HL-60/S4 treated with retinoic acid at 250 ng/mL for 4 days and 3 days (cell line): Measurements from ENCODE around the gene ZNF813.
"Not testable (repeated sequence)": the region's sequence is repeated elsewhere in the genome, so short reads cannot be mapped to it uniquely, and the experiment has no call there.

Experiments used
- in situ Hi-C: fragments of 300-500 bp; cut with MboI; formaldehyde crosslinking; loops from 2 replicates; pipeline ENCODE4 v1.7.0; 2022; ENCODE audit warnings: low sequenced_read_pairs

Gene ZNF813

GRCh38 chr19:53467485-53468262 lies at the start of gene ZNF813:
TSS of gene ZNF813 (plus strand) at chr19:53467733. CDS start at chr19:53483823, 16,090 bp downstream.
- in situ Hi-C loops: no loop called here

- in situ Hi-C loops: not testable (repeated sequence)
Measured at GRCh38 chr19:53420520-53421315, 46.8 kb upstream of the ZNF813 start.

DNA sequence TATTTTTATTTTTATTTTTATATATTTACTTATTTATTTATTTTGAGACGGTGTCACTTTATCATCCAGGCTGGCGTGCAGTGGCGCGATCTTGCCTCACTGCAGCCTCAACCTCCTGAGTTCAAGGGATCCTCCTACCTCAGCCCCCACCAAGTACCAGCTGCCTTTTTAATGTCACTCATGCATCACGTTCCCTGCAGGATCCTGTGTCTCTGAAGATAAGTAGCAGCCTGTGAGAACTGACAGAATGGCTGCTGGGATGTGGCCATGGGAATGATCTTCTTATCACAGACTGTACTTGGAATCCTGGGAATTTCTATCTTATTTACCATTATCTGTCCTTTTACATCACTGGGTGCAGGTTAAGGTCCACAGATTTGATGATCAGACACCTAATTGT lies 45.0 kb upstream of the ZNF813 start:
- in situ Hi-C loops: no loop called here

DNA sequence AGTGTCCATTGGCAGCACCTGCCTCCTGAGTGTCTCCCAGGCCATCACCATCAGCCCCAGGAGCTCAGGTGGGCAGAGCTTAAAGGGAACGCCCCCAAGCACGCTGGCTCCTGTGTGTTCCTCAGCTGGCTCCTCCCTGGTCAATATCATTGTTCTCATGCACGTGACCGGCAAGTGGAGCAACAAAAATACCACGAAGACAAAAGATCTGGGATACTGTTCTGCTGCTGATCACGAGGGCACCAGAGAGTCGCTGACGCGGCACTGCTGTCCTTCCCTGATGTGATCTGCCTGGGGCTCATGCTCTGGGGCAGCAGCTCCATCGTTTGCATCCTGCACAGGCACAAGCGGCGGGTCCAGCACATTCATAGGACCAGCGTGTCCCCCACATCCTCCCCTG lies 44.5 kb upstream of the ZNF813 start:
- in situ Hi-C loops: not testable (repeated sequence)

- in situ Hi-C loops: not testable (repeated sequence)
Measured at GRCh38 chr19:53423680-53424079, 43.9 kb upstream of the ZNF813 start.

DNA sequence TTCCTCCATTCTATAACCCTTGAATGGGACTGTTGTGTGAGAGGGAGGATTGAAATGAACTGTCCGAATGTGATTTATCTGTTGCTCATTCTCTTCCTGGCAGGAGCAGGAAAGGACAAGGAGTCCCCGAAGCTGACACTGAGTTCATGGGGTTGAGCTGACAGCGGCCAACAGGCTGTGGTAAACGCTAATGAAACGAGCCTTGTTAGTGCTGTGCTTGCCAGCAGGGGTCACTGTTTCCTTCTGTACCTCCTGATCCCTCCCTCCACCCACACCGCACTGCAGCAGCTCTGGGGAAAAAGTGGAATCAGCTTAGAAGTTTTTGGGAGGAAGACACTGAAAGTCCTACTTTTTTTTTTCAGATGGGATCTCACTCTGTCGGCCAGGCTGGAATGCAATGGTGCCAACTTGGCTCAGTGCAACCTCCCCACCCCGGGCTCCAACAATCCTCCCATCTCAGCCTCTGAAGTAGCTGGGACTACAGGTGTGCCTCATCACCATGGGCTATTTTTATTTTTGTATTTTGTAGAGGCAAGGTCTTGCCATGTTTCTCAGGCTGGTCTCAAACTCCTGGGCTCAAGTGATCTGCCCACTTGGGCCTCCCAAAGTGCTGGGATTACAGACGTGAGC lies 42.5 kb upstream of the ZNF813 start:
- in situ Hi-C loops: no loop called here

DNA sequence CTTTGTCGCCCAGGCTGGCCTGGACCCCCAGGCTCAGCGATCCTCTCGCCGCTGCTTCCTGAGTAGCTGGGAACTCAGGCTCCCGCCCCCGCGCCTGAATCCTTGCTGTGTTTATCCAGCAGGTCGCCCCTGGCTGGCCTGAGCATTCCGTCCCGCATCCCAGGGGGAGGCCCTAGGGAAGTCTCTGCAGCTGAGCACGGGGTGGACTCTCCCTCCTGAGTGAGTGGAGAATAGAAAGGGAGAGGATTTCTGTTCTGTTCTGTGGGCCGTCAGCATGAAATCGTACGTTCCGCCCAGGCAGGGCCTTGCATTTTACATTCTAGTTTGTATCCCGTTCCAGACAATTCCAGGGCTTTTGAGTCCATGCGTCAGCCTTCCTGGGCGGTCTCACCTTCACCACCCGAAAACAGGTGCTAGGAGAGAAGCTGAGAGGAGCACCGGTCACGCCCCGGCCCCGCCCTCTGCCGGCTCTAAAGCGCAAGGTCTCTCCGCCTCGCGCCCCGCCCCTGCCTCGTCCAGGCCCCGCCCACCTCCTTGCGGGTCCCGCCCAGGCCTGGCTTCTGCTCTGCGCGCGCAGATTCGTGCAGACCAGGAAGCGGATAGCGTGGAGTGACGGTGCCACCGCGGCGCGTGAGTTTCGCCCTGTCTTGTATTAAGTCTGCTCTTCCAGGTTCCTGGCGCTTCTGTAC lies 36.0 kb upstream of the ZNF813 start, which contains the start of gene ZNF761:
TSS of gene ZNF761 (plus strand) at position 586 of the 689 bp plus-strand sequence. CDS start 15,285 bp downstream, outside the sequence.
- in situ Hi-C loops: no loop called here

GRCh38 chr19:53432088-53432661 lies 35.4 kb upstream of the ZNF813 start:
- in situ Hi-C loops: no loop called here

GRCh38 chr19:53443809-53444208 lies 23.7 kb upstream of the ZNF813 start:
- in situ Hi-C loops: not testable (repeated sequence)

DNA sequence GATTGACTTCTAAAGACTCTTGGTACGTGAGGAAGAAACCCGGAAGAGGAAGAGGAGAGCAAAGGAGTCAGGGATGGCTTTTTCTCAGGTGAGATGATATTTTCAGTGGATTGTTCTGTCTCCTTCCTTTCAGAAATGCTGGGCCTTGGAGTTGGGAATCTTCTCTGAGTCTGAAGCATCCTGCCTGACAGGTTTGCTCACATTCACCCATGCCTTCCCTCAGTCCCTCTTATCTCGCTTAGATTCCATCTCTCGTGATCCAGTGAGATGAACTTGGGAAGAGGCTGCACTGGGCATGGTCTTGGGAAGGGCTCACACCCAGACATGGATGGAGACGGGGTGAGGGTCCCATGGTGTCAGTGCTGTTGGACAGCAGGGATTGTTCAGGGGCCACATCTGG lies 20.3 kb upstream of the ZNF813 start:
- in situ Hi-C loops: not testable (repeated sequence)

DNA sequence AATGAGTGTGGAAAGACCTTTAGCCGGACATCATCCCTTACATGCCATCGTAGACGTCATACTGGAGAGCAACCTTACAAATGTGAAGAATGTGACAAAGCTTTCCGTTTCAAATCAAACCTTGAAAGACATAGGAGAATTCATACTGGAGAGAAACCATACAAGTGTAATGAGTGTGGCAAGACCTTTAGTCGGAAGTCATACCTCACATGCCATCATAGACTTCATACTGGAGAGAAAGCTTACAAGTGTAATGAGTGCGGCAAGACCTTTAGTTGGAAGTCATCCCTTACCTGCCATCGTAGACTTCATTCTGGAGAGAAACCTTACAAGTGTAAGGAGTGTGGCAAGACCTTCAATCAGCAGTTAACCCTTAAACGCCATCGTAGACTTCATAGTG lies 11.7 kb upstream of the ZNF813 start:
- in situ Hi-C loops: no loop called here

GRCh38 chr19:53460131-53460721 lies 7.3 kb upstream of the ZNF813 start:
- in situ Hi-C loops: not testable (repeated sequence)

DNA sequence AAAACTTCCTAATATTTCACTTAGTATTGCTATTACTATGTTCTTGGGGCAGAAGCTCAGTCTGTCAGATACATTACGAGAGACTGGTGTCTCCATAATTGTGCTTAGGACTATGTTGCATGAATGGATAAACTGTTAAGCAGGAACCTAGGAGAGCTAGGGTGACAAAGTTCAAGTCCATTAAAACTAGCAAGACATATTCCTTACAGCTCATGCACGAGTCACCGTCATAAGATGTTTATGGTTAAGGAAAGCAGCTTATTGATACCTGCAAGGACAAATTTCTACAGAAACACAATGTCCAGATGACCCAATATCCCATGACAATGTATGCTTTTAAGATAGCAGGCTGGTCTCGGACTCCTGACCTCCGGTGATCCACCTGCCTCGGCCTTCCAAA lies 5.7 kb upstream of the ZNF813 start:
- in situ Hi-C loops: no loop called here

GRCh38 chr19:53462861-53463260 lies 4.7 kb upstream of the ZNF813 start:
- in situ Hi-C loops: no loop called here

DNA sequence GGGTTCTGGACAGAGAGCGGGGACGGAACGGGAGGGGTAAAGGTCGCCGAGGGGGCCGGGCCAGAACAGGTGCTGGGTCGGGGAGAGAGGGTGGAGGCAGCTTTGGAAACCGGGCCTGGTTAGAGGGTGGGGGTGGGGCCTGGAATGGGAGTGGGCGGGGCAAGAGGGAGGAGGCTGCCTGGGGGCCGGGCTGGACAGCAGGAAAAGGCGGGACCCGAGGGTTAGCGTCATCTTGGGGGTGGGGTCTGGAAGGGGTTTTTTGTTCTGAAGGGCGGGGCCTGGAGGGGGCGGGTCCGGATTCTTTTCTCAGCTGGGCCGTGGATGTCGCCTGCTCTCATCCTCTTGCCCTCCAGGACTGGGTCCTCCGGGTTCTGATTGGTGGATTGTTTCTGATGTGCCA lies 4.3 kb upstream of the ZNF813 start:
- in situ Hi-C loops: no loop called here

- in situ Hi-C loops: no loop called here
Measured at GRCh38 chr19:53466726-53467484, 628 bp upstream of the ZNF813 start.

- in situ Hi-C loops: not testable (repeated sequence)
Measured at GRCh38 chr19:53468628-53469027, 1.1 kb downstream of the ZNF813 start.

DNA sequence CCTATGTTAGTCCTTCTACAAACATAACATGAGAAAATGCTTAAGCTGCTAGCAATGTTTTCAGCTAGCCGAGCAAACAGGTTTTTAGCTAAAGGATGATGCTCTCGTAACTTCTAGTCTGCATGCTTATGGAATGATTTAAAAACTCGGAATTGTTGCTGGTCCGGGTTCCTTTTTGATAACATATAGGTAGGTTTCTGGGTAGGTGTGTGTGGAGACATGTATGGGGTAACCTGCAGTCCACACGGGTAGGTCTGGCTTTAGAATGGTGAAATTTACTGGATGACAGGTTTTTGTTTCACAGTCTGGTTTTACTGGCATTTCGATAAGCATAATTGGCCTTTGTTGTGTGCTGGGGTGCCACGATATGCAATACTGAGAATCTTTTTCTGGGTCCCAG lies 4.4 kb downstream of the ZNF813 start:
- in situ Hi-C loops: no loop called here

GRCh38 chr19:53474832-53475231 lies 7.3 kb downstream of the ZNF813 start:
- in situ Hi-C loops: not testable (repeated sequence)
